Fibroblast of peridontal ligament (primary cell): ENCODE data around the gene TRAM2.

ENCODE experiments used
- DNase-seq: peaks from one replicate; pipeline ENCODE4 v3.0.0-alpha.2; 2010; ENCODE audit errors: extremely low read depth

Gene TRAM2

DNA sequence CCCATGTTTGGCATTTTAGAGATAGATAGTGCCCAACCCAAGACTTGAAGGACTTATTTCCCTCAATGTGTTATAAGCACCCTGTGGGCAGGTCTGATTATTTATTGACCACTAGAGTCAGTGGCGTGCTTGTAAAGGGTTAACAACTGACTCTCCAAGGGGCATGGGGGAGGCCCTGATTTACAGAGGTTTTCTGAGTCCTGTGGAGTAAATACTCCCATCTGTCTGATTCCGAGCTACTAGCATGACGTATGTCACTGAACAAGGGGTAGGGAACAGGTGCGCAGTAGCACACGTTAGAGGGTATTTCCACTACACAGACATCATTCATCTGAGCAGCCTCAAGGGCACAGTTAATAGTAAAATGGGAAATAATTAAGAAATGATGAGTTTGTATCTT lies 17.4 kb upstream of the TRAM2 start:
- no peak for DNase-seq

DNA sequence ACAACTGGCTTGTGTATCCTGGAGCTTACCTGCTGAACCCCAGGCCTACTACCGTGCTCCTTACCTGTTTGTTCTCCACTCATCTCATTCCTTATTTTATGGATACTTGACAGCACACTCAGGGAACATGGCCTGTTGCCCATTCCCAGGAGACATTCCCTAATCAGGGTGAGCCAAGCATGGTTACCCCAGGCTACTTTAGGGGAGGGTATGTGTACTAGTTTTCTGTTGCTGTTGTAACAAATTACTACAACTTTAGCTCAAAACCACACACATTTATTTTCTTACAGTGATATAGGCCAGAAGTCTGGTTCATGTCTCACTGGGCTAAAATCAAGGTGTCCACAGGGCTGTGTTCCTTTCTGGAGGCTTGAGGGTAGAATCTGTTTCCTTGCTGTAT lies 15.0 kb upstream of the TRAM2 start:
- DNase-seq = no peak

DNA sequence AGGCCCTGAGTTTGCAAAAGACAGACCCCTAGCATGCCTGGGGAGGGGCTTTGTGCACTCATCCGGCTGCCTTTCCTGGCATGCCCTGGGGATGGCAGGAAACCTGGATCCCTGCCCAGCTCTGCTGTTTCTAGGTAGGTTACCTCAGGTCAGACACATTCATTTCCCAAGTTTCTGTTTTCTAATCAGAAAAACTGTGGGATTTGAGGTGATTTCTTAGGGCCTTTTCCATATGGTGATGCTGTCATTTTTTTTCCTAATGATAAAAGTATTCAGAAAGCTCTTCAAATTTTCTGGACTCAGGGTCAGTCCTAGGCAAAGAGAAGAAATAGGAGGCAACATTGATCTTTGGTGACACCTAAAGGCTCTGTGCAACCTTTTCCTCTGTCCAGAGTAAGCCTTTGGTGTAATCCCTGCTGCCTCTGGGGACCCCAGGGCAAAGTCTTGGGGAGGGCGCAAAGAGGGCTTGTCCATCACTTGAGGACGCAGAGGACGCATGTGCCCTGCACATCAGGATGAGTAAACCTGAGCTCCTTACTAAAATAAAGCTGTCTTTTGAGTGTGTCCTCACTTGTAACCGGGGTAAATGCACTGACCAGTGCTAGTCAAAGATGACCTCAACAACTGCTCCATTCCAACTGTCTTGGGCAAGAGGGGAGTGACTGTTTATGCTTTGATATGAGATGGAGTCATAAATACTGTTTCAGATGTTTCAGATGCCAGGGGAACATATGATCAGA lies 13.5 kb upstream of the TRAM2 start:
- peak; percentile 87 for DNase-seq

GRCh38 chr6:52588710-52589091 lies 11.8 kb upstream of the TRAM2 start:
- DNase-seq = no peak

DNA sequence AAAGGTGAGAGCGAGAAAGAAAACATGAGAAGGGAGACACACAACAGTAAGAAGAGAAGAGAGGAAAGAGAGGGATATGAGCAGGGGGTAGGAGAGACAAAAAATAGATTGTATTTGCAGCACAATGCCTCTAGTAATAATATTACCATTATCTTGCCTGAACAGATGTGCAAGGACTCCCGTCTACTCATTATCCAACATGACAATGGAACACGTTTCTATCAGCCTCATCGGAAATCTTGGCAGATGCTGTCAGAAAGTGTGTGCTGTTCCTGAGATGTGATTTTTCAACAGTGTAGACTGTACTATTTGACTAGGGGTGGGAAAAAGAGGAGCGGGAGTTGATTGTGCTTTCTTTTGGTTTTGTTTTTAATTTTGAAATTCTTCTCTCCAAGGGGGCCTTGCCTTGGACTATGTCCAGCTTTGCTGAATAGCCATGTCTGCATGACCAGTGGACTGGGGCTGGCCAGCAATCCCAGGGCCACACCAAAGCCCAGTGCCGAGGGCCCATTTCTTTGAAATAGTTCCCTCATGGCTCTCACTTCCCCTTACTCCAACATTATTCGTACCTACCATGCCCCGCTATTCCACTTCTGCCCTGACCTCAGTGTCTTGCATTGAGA lies 11.3 kb upstream of the TRAM2 start:
- DNase-seq = no peak

DNA sequence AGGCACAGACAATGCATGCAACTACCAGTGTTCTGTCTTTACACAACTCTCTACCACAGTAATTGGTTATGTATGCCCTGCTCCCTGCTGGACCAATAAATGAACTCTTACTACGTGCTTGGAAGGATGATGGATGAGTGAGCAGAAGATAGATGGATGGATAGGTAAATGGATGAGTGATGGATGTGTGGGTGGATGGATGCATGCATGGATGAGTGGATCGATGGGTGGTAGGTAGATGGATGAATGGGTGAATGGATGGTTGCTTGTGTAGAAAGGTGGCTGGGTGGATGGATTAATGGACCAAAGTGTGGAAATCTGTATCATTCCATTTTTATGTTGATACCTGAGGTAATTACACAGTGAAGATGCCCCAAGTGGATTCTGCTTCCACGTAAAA lies 10.1 kb upstream of the TRAM2 start:
- DNase-seq = no peak

DNA sequence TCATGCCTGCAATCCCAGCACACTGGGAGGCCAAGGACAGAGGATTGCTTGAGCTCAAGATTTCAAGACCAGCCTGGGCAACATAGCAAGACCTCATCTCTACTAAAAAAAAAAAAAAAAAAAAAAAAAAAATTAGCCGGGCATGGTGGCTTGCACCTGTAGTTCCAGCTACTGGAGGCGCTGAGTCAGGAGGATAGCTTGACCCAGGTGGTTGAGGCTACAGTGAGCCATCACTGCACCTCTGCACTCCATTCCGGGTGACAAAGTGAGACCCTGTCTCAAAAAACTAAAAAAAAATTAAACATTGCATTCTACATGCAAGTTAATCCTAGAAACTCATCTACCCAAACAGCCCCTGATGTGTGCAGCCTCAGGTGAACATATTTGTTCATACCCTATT lies 7.3 kb upstream of the TRAM2 start:
- DNase-seq = no peak

DNA sequence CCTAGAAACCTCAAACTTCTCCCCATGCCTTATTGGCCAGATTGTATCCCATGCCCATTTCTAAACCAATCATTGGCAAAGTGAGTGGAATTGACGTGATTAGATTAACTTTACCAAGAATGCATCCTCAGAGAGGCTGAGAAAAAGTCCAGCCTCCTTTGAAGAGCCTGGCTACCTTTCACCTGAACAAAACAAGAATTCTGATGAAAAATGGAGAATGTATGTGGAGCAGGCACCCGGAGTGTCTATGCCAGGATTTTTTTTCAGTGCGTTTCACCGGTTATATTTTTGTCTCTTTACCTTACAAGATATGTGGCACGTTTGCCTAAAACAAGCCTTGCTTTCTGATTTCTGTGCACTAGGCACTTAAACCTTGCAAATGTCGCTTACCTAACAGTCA lies 6.1 kb upstream of the TRAM2 start:
- DNase-seq = no peak

GRCh38 chr6:52582446-52582845 lies 5.6 kb upstream of the TRAM2 start:
- DNase-seq = no peak

- no peak for DNase-seq
Measured at GRCh38 chr6:52580905-52581304, 4.0 kb upstream of the TRAM2 start.

- DNase-seq = no peak
Measured at GRCh38 chr6:52579006-52579660, 2.3 kb upstream of the TRAM2 start.

DNA sequence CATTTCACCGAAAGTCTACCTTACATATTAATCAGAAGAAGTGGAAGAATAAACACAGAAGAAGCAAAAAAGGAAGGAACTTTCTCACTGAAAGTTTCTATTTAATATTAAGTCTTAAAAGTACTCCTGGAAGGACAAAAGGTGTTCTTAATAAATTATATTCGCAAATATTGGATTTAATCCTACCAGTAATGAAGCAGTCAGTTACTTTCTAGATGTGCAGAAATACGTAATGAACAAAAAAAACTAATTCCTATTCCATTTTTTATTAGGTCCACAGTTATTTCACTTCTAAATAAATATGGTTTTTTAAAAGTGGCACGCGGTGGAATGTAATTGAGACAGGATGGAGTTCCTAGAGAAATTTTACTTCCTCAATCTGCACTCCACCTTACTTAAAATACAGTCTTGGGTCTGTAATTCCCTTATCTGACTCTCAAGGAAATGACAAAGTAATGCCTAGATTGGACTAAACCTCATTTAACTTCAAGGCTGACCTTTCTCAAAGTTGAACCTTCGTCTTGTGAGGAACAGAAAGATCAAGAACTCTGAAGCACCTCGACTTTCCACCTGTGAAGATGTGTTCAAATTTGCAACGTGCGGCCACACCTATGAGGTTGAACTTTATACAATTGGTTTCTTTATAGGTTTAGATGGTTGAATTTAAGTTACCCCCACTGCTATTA lies 1.1 kb upstream of the TRAM2 start:
- DNase-seq = no peak

- DNase-seq = peak; percentile 70
Measured at GRCh38 chr6:52576392-52577021, 353 bp downstream of the TRAM2 start.

- DNase-seq = no peak
Measured at GRCh38 chr6:52576054-52576391, 837 bp downstream of the TRAM2 start.

DNA sequence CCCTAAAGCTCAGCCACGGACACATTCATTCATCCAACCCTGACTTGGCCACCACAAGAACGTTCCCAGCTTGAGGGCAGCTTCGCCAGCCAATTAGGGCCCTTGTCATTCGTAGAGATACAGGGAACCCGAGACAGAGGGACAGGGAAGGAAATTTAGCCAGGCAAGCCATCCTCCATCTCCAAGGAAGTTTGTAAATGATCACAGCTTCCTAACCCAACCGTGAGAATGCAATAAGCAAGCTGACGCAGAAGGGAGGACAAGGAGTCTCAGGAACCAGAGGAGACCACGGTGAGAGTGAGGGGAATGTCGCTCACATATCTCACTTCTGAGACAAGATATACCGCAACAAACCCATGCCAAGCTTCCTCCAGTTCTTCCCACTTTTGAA lies 1.4 kb downstream of the TRAM2 start:
- DNase-seq = peak; percentile 52

DNA sequence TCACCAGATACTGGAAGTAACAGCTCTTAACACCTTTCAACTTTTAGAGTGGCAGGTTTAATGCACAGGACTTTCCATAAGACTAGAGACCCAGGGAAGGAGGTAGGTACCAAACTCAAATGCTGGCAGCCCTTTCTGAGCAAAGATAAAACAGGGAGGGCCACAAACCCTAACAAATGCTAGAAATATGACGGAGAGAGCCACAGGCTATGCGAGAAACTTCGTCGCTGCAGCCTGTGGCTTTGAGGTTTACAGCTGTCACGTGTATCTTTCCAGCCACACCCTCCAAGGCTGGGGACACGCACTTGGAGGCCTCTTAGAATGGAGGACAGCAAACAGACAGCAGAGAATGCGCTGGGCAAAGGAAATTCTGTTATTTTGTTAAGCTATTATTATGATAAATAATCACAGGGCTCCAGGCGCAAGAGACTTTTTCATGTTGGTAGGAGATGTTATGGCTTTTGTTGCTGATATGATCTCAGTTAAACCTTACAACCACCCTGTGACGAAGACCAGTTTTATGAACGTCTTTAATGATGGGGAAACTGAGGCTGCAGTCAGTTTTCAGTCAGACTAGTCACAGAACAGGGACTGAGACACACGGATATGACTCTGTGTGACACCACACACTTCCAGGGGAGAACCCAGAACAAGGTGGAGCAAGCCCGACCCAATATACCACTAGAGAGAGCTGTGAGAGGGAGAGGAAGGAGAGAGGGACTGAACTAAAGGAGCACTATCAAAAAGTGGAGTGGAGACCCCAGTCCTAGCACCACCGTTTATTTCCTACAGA lies 2.0 kb downstream of the TRAM2 start:
- DNase-seq = peak; percentile 63

DNA sequence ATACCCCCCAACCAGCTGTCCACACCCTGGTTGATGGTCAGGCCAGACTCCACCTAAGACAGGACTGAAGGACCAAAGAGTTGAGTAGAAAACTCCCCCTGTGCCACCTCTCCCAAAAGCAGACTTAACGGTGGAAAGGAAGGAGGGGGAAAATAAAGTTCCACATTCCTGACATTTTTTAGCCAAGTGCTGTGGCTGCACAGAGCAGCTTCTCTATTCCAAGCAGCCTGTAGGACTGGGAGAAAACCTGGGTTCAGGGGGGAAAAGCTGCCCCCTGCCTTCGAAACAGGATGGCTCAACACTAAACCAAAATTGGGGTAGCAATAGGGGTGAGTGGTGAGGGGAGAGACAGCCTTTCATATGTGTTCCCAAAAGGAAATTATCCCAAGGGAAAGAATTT lies 3.6 kb downstream of the TRAM2 start:
- peak; percentile 53 for DNase-seq

DNA sequence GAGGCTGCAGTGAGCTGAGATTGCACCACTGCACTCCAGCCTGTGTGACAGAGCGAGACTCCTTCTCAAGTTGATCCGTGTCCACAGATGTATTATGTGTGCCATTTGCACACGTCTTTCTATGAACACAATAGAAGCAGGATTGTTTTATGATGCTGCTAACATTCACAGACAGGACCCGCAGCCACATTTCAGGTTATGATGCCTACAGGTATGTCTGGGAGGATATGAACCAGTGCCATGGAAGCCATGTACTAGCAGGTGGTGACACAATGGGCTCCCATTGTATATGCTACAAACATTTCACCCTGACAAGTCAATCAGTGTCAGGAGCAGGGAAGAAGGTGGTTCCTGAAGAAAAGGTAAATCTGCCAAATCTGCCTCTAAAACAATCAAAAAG lies 4.3 kb downstream of the TRAM2 start:
- no peak for DNase-seq

DNA sequence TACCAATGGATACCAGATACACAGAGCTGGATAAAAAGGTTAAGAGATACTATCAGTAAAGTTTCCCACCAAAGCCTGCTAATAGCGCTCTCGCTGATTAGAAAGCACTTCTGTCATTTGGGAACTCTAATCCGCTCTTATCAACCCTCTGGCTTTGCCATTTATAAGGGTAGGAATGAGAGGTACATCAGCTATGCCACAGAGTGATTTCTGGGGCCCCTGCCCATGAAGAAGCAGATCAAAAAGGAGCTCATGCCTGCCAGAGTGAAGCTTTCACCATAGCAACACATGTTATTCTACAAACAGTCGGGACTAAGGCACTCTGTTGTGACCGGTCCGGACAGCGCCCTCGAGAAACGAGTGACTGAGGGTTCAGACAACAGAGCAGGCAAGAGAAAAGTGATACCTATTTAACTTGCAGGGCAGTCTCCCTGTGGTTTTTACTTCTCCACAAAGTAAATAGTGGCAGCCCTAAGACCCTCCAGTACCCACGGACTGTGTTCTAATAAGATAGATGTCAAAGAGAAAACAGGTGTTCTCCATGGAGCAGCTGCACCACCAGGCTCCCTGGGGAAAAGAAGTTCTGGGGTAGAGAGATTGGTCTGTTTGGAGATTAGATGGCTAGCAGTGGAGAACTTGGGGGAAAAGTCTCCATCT lies 5.6 kb downstream of the TRAM2 start:
- no peak for DNase-seq

GRCh38 chr6:52570291-52570700 lies 6.6 kb downstream of the TRAM2 start:
- peak; percentile 71 for DNase-seq

DNA sequence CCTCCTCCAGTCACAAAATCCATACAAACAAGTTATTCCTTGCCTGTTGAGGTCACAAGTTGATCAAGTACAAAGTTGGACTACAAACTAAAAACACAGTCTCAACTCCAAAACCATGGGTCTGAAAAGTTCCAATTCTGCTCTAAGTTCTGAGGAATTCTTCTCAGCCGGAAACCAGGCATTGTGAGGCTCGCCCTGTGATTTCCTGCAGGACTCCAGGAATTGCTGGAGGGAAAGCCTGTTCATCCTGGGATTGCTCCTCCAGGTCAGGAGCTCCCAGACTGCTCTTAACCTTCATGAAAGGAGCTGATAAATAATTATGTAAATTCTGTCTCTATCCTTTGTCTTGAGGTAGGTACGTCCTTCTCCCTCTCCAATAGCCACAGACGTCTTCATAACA lies 8.5 kb downstream of the TRAM2 start:
- no peak for DNase-seq
